NCI-H187 treated with DMSO at 0.1 percent for 48 hours (cell line): Measurements from ENCODE around the gene RPS3A.
"Not testable (repeated sequence)": the region's sequence is repeated elsewhere in the genome, so short reads cannot be mapped to it uniquely, and the experiment has no call there.

Source experiments
- DNase-seq: peaks from one replicate; lab custom pipeline; 2025; lab: John Stamatoyannopoulos, UW

RPS3A gene

GRCh38 chr4:151099229-151099975 lies at the start of gene RPS3A:
TSS of gene RPS3A (plus strand) at chr4:151099628. CDS start at chr4:151099653, 25 bp downstream.
- peak; percentile 61 for DNase-seq

- DNase-seq: no peak
These were observed 46.6 kb upstream of the RPS3A start for GRCh38 chr4:151052785-151053184.

GRCh38 chr4:151055539-151055938 lies 43.9 kb upstream of the RPS3A start:
- DNase-seq: no peak

- DNase-seq: not testable (repeated sequence)
These were observed 36.3 kb upstream of the RPS3A start for GRCh38 chr4:151063143-151063542.

GRCh38 chr4:151067316-151067970 lies 32.0 kb upstream of the RPS3A start:
- DNase-seq: no peak

GRCh38 chr4:151074416-151074916 lies 25.0 kb upstream of the RPS3A start:
- no peak for DNase-seq

- not testable (repeated sequence) for DNase-seq
These were observed 21.4 kb upstream of the RPS3A start for GRCh38 chr4:151077978-151078377.

GRCh38 chr4:151087467-151087866 lies 12.0 kb upstream of the RPS3A start:
- no peak for DNase-seq

GRCh38 chr4:151091047-151091446 lies 8.4 kb upstream of the RPS3A start:
- no peak for DNase-seq

GRCh38 chr4:151092488-151092887 lies 6.9 kb upstream of the RPS3A start:
- no peak for DNase-seq

- DNase-seq: no peak
These were observed 6.2 kb upstream of the RPS3A start for GRCh38 chr4:151093203-151093602.

GRCh38 chr4:151094290-151094751 lies 5.1 kb upstream of the RPS3A start:
- DNase-seq: no peak

- no peak for DNase-seq
These were observed 4.3 kb upstream of the RPS3A start for GRCh38 chr4:151095142-151095541.

GRCh38 chr4:151097759-151098158 lies 1.7 kb upstream of the RPS3A start:
- no peak for DNase-seq

GRCh38 chr4:151098979-151099228 lies 524 bp upstream of the RPS3A start:
- no peak for DNase-seq

- DNase-seq: no peak
These were observed 569 bp downstream of the RPS3A start for GRCh38 chr4:151099976-151100417.

- no peak for DNase-seq
These were observed 1.1 kb downstream of the RPS3A start for GRCh38 chr4:151100531-151100930.

GRCh38 chr4:151103758-151104157 lies 4.3 kb downstream of the RPS3A start:
- DNase-seq: no peak

- DNase-seq: no peak
These were observed 5.2 kb downstream of the RPS3A start for GRCh38 chr4:151104621-151105020.

- no peak for DNase-seq
These were observed 6.1 kb downstream of the RPS3A start for GRCh38 chr4:151105454-151106032.

GRCh38 chr4:151107063-151107462 lies 7.6 kb downstream of the RPS3A start:
- no peak for DNase-seq

- DNase-seq: no peak
These were observed 10.8 kb downstream of the RPS3A start for GRCh38 chr4:151110236-151110635.

- no peak for DNase-seq
These were observed 14.9 kb downstream of the RPS3A start for GRCh38 chr4:151114338-151114737.
